Nephron progenitor cell (in vitro differentiated cells): ENCODE results near the gene NTRK3.
A peak's percentile ranks its signal among the peaks of the same experiment; 100 is the strongest.

Source experiments
- DNase-seq: peaks from one replicate; pipeline ENCODE4 v3.0.0; 2021
- H3K27ac Mint-ChIP-seq: 2 replicates; pipeline ENCODE4 v1.8.0; 2021; ENCODE audit warnings: mild to moderate bottlenecking, moderate library complexity, mixed read lengths
- H3K27me3 Mint-ChIP-seq: 2 replicates; pipeline ENCODE4 v1.8.0; 2021; ENCODE audit warnings: mild to moderate bottlenecking, low read depth, mixed read lengths; ENCODE audit not compliant: poor library complexity
- H3K36me3 Mint-ChIP-seq: 2 replicates; pipeline ENCODE4 v1.8.0; 2021; ENCODE audit warnings: low read depth, mixed read lengths
- H3K4me1 Mint-ChIP-seq: 2 replicates; pipeline ENCODE4 v1.8.0; 2021; ENCODE audit warnings: mixed read lengths
- H3K4me3 Mint-ChIP-seq: 2 replicates; pipeline ENCODE4 v1.8.0; 2021; ENCODE audit warnings: mild to moderate bottlenecking, moderate library complexity, mixed read lengths
- H3K9me3 Mint-ChIP-seq: 2 replicates; pipeline ENCODE4 v1.8.0; 2021; ENCODE audit warnings: mild to moderate bottlenecking, moderate library complexity, mixed read lengths
- CTCF ChIP-seq: fragments of 200-600 bp; sonication (generic); IDR thresholded peaks from 2 replicates; pipeline ENCODE4 v1.5.0; 2021; ENCODE audit warnings: antibody characterized with exemption

Gene NTRK3

GRCh38 chr15:87930457-87930856, 326.1 kb downstream of the NTRK3 start:
- Mint-ChIP-seq H3K27ac (no peak overlapping the region), H3K4me3 (no peak overlapping the region), H3K4me1 (peaks cover 13% of the 10 kb centered on the region), H3K9me3 (no peaks in the 10 kb centered on the region), H3K36me3 (no peaks in the 10 kb centered on the region), H3K27me3 (peaks cover 21% of the 10 kb centered on the region)
- TF ChIP-seq CTCF, result no peak
- DNase-seq, result no peak

GRCh38 chr15:87929841-87930240, 326.7 kb downstream of the NTRK3 start:
- Mint-ChIP-seq H3K4me1 (peaks cover 9% of the 10 kb centered on the region), H3K27me3 (peaks cover 21% of the 10 kb centered on the region), H3K27ac (no peak overlapping the region), H3K4me3 (no peak overlapping the region), H3K9me3 (no peaks in the 10 kb centered on the region), H3K36me3 (no peaks in the 10 kb centered on the region)
- DNase-seq, result peak; percentile 28
- TF ChIP-seq CTCF, result no peak

- H3K36me3 Mint-ChIP-seq, result no peaks in the 10 kb centered on the region
- no peak overlapping the region for H3K27ac Mint-ChIP-seq
- TF ChIP-seq CTCF, result no peak
- H3K9me3 Mint-ChIP-seq, result no peaks in the 10 kb centered on the region
- peaks cover 18% of the 10 kb centered on the region for H3K27me3 Mint-ChIP-seq
- no peak for DNase-seq
- no peak overlapping the region for H3K4me3 Mint-ChIP-seq
- H3K4me1 Mint-ChIP-seq, result no peaks in the 10 kb centered on the region
These were observed 332.1 kb downstream of the NTRK3 start for GRCh38 chr15:87924433-87924832.

- H3K9me3 Mint-ChIP-seq, result no peaks in the 10 kb centered on the region
- H3K36me3 Mint-ChIP-seq, result no peaks in the 10 kb centered on the region
- no peaks in the 10 kb centered on the region for H3K4me1 Mint-ChIP-seq
- no peak for DNase-seq
- H3K27me3 Mint-ChIP-seq, result peaks cover 27% of the 10 kb centered on the region
- TF ChIP-seq CTCF, result no peak
- no peak overlapping the region for H3K27ac Mint-ChIP-seq
- no peak overlapping the region for H3K4me3 Mint-ChIP-seq
These were observed 337.5 kb downstream of the NTRK3 start for GRCh38 chr15:87919064-87919463.

- H3K27me3 Mint-ChIP-seq, result peaks cover 25% of the 10 kb centered on the region
- H3K27ac Mint-ChIP-seq, result no peak overlapping the region
- DNase-seq, result no peak
- H3K9me3 Mint-ChIP-seq, result no peaks in the 10 kb centered on the region
- H3K36me3 Mint-ChIP-seq, result no peaks in the 10 kb centered on the region
- no peaks in the 10 kb centered on the region for H3K4me1 Mint-ChIP-seq
- H3K4me3 Mint-ChIP-seq, result no peak overlapping the region
- no peak for TF ChIP-seq CTCF
These were observed 339.1 kb downstream of the NTRK3 start for GRCh38 chr15:87917480-87917879.

GRCh38 chr15:87916208-87916607, 340.3 kb downstream of the NTRK3 start:
- Mint-ChIP-seq H3K9me3 (no peaks in the 10 kb centered on the region), H3K36me3 (no peaks in the 10 kb centered on the region), H3K4me1 (no peaks in the 10 kb centered on the region), H3K4me3 (no peak overlapping the region), H3K27ac (no peak overlapping the region), H3K27me3 (peaks cover 27% of the 10 kb centered on the region)
- no peak for DNase-seq
- no peak for TF ChIP-seq CTCF
